HepG2 (cell line): Measurements from ENCODE around the gene SPOP. TPM values are rescaled to one million over a fixed set of nuclear protein-coding genes. Genes with fewer than 3 reads are reported as not detected.

Experiments used
- ATAC-seq: fragments of 200-7000 bp; cut with Tn5 transposase; 3 replicates; pipeline ENCODE4 v1.9.1; 2020; ENCODE audit warnings: mild to moderate bottlenecking, moderate library complexity
- BruUV-seq: library from RNA; stranded (reverse); fragments of 400-500 nt; replicated peaks from 2 replicates; lab custom pipeline; 2021; lab: Mats Ljungman, UMichigan
- CTCF ChIA-PET: fragments of 300-600 bp; formaldehyde crosslinking; extraction: SDS; loops from one replicate; lab custom pipeline; 2021; ENCODE audit warnings: low total read pairs, inconsistent platforms, low intra/inter-chr PET ratio; lab: Yijun Ruan, JAX
- POLR2A ChIA-PET: fragments of 350-600 bp; sonication (Branson Sonifier 250); formaldehyde crosslinking; loops from one replicate; lab custom pipeline; 2020; ENCODE audit warnings: antibody characterized with exemption, inconsistent platforms; lab: Yijun Ruan, JAX
- DNase-seq: peaks from one replicate; pipeline ENCODE4 v3.0.0-alpha.2; 2015; ENCODE audit warnings: low spot score
- FAIRE-seq: peaks from 3 replicates; lab custom pipeline; 2011; peaks lifted over from hg19 to GRCh38; lab: Jason Lieb, UNC
- H2AFZ ChIP-seq: one replicate; pipeline ENCODE4 v1.6.1; 2011; ENCODE audit warnings: low read length, inconsistent platforms
- H3K27ac ChIP-seq: fragments of 300-600 bp; 3 replicates; pipeline ENCODE4 v1.8.0; 2011; ENCODE audit warnings: mixed run types, mild to moderate bottlenecking, mixed read lengths, low read length, inconsistent platforms; ENCODE audit not compliant: insufficient read depth; ENCODE audit errors: extremely low read length
- H3K27me3 ChIP-seq, 2 experiments: fragments of 200-600 bp in 1 of 2; 2 replicates in 1 of 2; 3 replicates in 1 of 2; pipeline versions ENCODE4 v1.6.0 to v1.8.0; 2011; ENCODE audit warnings: low read length in 2 of 2, mild to moderate bottlenecking in 2 of 2, moderate library complexity in 2 of 2, inconsistent platforms in 1 of 2; ENCODE audit not compliant: insufficient read depth in 2 of 2, control insufficient read depth in 1 of 2
- H3K36me3 ChIP-seq, 2 experiments: fragments of 200-600 bp in 1 of 2; replicated peaks in 1 of 2; 2 replicates in 1 of 2; 3 replicates in 1 of 2; pipeline versions ENCODE4 v1.5.1 to v1.8.0; 2011; ENCODE audit warnings: low read length in 2 of 2, inconsistent platforms in 1 of 2; ENCODE audit not compliant: insufficient read depth in 2 of 2, control insufficient read depth in 1 of 2
- H3K4me1 ChIP-seq: 2 replicates; pipeline ENCODE4 v1.5.1; 2012; ENCODE audit warnings: low read length, inconsistent platforms; ENCODE audit not compliant: insufficient read depth
- H3K4me2 ChIP-seq: 2 replicates; pipeline ENCODE4 v1.6.0; 2011; ENCODE audit warnings: low read depth, low read length, inconsistent platforms
- H3K4me3 ChIP-seq, 3 experiments: fragments of 200-600 bp in 1 of 3; sonication (generic), shearing (Covaris generic) in 1 of 3; replicated peaks in 1 of 3; 2 replicates each; pipeline ENCODE4 v1.5.1; 2011 to 2016; ENCODE audit warnings: low read length in 3 of 3, inconsistent platforms in 2 of 3, low read depth in 2 of 3, mild to moderate bottlenecking in 2 of 3, control low read depth in 1 of 3, mixed read lengths in 1 of 3; ENCODE audit not compliant: insufficient read depth in 1 of 3
- H3K79me2 ChIP-seq: one replicate; pipeline ENCODE4 v1.6.1; 2011; ENCODE audit warnings: low read length, inconsistent platforms; ENCODE audit not compliant: insufficient read depth
- H3K9ac ChIP-seq: 2 replicates; pipeline ENCODE4 v1.6.0; 2011; ENCODE audit warnings: mild to moderate bottlenecking, low read depth, low read length, inconsistent platforms; ENCODE audit not compliant: insufficient read depth
- H3K9me3 ChIP-seq: 2 replicates; pipeline ENCODE4 v1.5.1; 2012; ENCODE audit warnings: mild to moderate bottlenecking, low read length
- H4K20me1 ChIP-seq: 2 replicates; pipeline ENCODE4 v1.6.0; 2011; ENCODE audit warnings: inconsistent platforms, mild to moderate bottlenecking, low read length, moderate library complexity; ENCODE audit not compliant: insufficient read depth
- CBX2 ChIP-seq, 2 experiments: fragments of 200-600 bp in 1 of 2; sonication (generic); formaldehyde crosslinking in 1 of 2; IDR thresholded peaks; 2 replicates each; pipeline versions ENCODE4 v1.7.0 to v1.8.1; 2018 to 2022; ENCODE audit warnings: low read depth in 2 of 2, low read length in 1 of 2, mild to moderate bottlenecking in 1 of 2, missing genetic modification reagents in 1 of 2
- ETV5 ChIP-seq: IDR thresholded peaks from 2 replicates; pipeline ENCODE4 v1.6.1; 2018; ENCODE audit warnings: missing biosample characterization, missing genetic modification reagents, inconsistent platforms, borderline replicate concordance
- MLLT10 ChIP-seq: sonication (generic); formaldehyde crosslinking; IDR thresholded peaks from 2 replicates; pipeline ENCODE4 v1.4.0; 2020; ENCODE audit warnings: missing genetic modification reagents
- NPAS2 ChIP-seq: sonication (generic); formaldehyde crosslinking; IDR thresholded peaks from 2 replicates; pipeline ENCODE4 v1.8.0; 2022; ENCODE audit warnings: mild to moderate bottlenecking, missing genetic modification reagents, borderline replicate concordance
- PAWR ChIP-seq: sonication (generic); formaldehyde crosslinking; IDR thresholded peaks from 2 replicates; pipeline ENCODE4 v1.4.0; 2020; ENCODE audit warnings: missing genetic modification reagents, mild to moderate bottlenecking, borderline replicate concordance
- SALL1 ChIP-seq: sonication (generic); formaldehyde crosslinking; IDR thresholded peaks from 2 replicates; pipeline ENCODE4 v1.8.0; 2022; ENCODE audit warnings: mild to moderate bottlenecking, missing genetic modification reagents
- SNAI1 ChIP-seq: sonication (generic); formaldehyde crosslinking; IDR thresholded peaks from 2 replicates; pipeline ENCODE4 v1.5.0; 2020; ENCODE audit warnings: mild to moderate bottlenecking, missing genetic modification reagents, borderline replicate concordance
- ZNF235 ChIP-seq: sonication (generic); formaldehyde crosslinking; IDR thresholded peaks from 2 replicates; pipeline ENCODE4 v1.8.1; 2023; ENCODE audit warnings: mild to moderate bottlenecking, missing genetic modification reagents, borderline replicate concordance
- ZNF629 ChIP-seq: sonication (generic); formaldehyde crosslinking; conservative IDR thresholded peaks from 2 replicates; pipeline ENCODE4 v1.5.0; 2020; ENCODE audit warnings: missing genetic modification reagents
- WGBS: methylation state at CpG from one replicate; pipeline ENCODE4 v1.1.6; 2017; ENCODE audit warnings: low lambda C conversion rate; 5-methylcytosine and 5-hydroxymethylcytosine counted together
- in situ Hi-C: cut with HindIII; loops from 2 replicates; pipeline ENCODE4 v1.10.0; 2017; ENCODE audit warnings: low pct_unique_long_range_greater_than_20kb; ENCODE audit not compliant: extremely low pct_ligation_motif_present
- intact Hi-C: fragments of 100-400 bp; cut with micrococcal nuclease; formaldehyde crosslinking; loops from one replicate; pipeline ENCODE4 v1.10.0; 2022; ENCODE audit not compliant: unreplicated experiment
- polyA plus RNA-seq, 8 experiments: library from polyadenylated mRNA; depleted of rRNA in 3 of 8; stranded (reverse) in 7 of 8; unstranded in 1 of 8; fragments of >200 nt; fragmentation: Illumina TruSeq in 4 of 8; extraction: Trizol in 4 of 8; gene quantifications; 2 replicates each; pipeline versions ENCODE4 v1.2.1 to v1.2.3, GENCODE V29; 2011 to 2016; ENCODE audit warnings: low read depth in 4 of 8, missing spikeins in 1 of 8, mixed read lengths in 1 of 8; ENCODE audit not compliant: insufficient read depth in 1 of 8
- total RNA-seq, 5 experiments: library from RNA; depleted of rRNA; stranded (reverse); fragments of >200 nt; fragmentation: Illumina TruSeq; extraction: Trizol; gene quantifications; 2 replicates each; pipeline ENCODE4 v1.2.3, GENCODE V29; 2016; ENCODE audit warnings: low read depth in 1 of 5
- TF ChIP-seq, protein P1 (sequence below): sonication (generic); formaldehyde crosslinking; IDR thresholded peaks from 2 replicates; pipeline ENCODE4 v1.9.0; 2021; ENCODE audit warnings: missing genetic modification reagents, mild to moderate bottlenecking, borderline replicate concordance
- TF ChIP-seq, protein P2 (sequence below): sonication (generic); formaldehyde crosslinking; IDR thresholded peaks from 2 replicates; pipeline ENCODE4 v1.4.0; 2020; ENCODE audit warnings: missing genetic modification reagents

The SPOP gene
- total and polyA plus RNA-seq, 2 of the 13 experiments (the other 11 are each of a cell fraction or from before 2014, with no cell fraction given), result 52.8 to 60.8 TPM

DNA sequence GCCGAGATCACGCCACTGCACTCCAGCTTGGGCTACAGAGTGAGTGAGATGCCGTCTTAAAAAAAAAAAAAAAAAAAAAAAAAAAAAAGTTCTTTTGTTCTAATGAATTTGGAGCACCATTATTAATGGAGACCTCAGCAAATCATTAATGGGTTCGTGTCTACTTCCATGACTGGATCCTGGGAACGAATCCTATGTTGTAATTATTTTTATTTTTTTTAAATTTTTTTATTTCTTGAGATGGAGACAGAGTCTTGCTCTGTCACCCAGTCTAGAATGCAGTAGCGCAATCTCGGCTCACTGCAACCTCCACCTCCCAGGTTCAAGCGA lies 30.7 kb downstream of the SPOP start:
- H2AFZ ChIP-seq, result no peak overlapping the region
- no peaks in the 10 kb centered on the region; a peak in 1 of 5 replicates for H3K36me3 ChIP-seq
- FAIRE-seq, result no peak
- no peak for ATAC-seq
- no peak overlapping the region for H3K4me3 ChIP-seq
- H3K27ac ChIP-seq, result no peak overlapping the region
- H4K20me1 ChIP-seq, result no peaks in the 10 kb centered on the region; the same call in 1 of the 2 replicates
- peaks cover 14% of the 10 kb centered on the region; the same call in 1 of the 2 replicates for H3K4me1 ChIP-seq
- H3K4me2 ChIP-seq, result no peak overlapping the region
- H3K9ac ChIP-seq, result no peak overlapping the region
- peaks cover 30% of the 10 kb centered on the region for H3K79me2 ChIP-seq
- CTCF ChIA-PET, result interaction anchor here (0.6 kb wide), 1 partner anchor 14 kb away, joined by 3 read pairs; no protein-coding TSS in a partner anchor
- intact Hi-C loops (no loop called here), in situ Hi-C loops (no loop called here)
- no peaks in the 10 kb centered on the region for H3K27me3 ChIP-seq
- no TSS peak for BruUV-seq
- no peak for DNase-seq
- 97% methylated on average over 8 of the region's 8 CpGs for WGBS
- POLR2A ChIA-PET, result interaction anchor here (0.7 kb wide), 1 partner anchor 23 kb away, joined by 3 read pairs; no protein-coding TSS in a partner anchor
- TF ChIP-seq NPAS2 (CRISPR knock-in tag), result no peak
- no peak for TF ChIP-seq SNAI1 (CRISPR knock-in tag)
- no peak for TF ChIP-seq CBX2 (IDR thresholded peaks at IDR 0.05; ENCODE audit: low read depth, low read length)
- TF ChIP-seq CBX2 (CRISPR knock-in tag; IDR thresholded peaks at IDR 0.05; ENCODE audit: low read depth), result no peak
- no peak for TF ChIP-seq ZNF235
- no peak for TF ChIP-seq PAWR (CRISPR knock-in tag)
- no peak for TF ChIP-seq SALL1 (CRISPR knock-in tag)
- TF ChIP-seq ZNF629 (CRISPR knock-in tag), result no peak
- TF ChIP-seq, protein P1, sequence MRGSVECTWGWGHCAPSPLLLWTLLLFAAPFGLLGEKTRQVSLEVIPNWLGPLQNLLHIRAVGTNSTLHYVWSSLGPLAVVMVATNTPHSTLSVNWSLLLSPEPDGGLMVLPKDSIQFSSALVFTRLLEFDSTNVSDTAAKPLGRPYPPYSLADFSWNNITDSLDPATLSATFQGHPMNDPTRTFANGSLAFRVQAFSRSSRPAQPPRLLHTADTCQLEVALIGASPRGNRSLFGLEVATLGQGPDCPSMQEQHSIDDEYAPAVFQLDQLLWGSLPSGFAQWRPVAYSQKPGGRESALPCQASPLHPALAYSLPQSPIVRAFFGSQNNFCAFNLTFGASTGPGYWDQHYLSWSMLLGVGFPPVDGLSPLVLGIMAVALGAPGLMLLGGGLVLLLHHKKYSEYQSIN (CRISPR knock-in tag), result no peak
- no peak for TF ChIP-seq MLLT10 (CRISPR knock-in tag)
- no peak for TF ChIP-seq ETV5 (CRISPR knock-in tag)
- TF ChIP-seq, protein P2, sequence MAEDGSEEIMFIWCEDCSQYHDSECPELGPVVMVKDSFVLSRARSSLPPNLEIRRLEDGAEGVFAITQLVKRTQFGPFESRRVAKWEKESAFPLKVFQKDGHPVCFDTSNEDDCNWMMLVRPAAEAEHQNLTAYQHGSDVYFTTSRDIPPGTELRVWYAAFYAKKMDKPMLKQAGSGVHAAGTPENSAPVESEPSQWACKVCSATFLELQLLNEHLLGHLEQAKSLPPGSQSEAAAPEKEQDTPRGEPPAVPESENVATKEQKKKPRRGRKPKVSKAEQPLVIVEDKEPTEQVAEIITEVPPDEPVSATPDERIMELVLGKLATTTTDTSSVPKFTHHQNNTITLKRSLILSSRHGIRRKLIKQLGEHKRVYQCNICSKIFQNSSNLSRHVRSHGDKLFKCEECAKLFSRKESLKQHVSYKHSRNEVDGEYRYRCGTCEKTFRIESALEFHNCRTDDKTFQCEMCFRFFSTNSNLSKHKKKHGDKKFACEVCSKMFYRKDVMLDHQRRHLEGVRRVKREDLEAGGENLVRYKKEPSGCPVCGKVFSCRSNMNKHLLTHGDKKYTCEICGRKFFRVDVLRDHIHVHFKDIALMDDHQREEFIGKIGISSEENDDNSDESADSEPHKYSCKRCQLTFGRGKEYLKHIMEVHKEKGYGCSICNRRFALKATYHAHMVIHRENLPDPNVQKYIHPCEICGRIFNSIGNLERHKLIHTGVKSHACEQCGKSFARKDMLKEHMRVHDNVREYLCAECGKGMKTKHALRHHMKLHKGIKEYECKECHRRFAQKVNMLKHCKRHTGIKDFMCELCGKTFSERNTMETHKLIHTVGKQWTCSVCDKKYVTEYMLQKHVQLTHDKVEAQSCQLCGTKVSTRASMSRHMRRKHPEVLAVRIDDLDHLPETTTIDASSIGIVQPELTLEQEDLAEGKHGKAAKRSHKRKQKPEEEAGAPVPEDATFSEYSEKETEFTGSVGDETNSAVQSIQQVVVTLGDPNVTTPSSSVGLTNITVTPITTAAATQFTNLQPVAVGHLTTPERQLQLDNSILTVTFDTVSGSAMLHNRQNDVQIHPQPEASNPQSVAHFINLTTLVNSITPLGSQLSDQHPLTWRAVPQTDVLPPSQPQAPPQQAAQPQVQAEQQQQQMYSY (CRISPR knock-in tag), result no peak
- no peaks in the 10 kb centered on the region for H3K9me3 ChIP-seq
